T-helper 9 cell (primary cell): ENCODE results near the gene PLPP2.
"Not testable (repeated sequence)": the region's sequence is repeated elsewhere in the genome, so short reads cannot be mapped to it uniquely, and the experiment has no call there.

ENCODE experiments used
- DNase-seq: peaks from one replicate; pipeline ENCODE4 v3.0.0-alpha.2; 2020

PLPP2 gene

DNA sequence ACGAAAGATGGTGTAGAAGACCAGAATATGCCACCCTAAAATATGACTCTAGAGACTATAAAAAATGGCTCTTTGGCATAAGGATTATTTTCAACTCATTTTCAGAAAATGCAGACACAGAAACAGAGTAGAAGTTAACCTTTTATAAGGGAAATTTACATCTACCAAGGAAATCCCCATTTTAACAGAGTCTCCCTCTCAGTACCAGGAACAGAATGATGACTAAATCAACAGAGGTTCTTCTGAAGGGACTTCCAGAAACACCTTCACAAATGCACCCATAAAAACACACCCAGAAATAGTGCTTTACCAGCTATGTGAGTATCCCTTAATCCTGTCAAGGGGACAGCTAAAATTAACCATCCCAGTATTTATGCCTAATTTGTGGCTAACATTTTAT, 29.1 kb downstream of the PLPP2 start:
- DNase-seq, result no peak

DNA sequence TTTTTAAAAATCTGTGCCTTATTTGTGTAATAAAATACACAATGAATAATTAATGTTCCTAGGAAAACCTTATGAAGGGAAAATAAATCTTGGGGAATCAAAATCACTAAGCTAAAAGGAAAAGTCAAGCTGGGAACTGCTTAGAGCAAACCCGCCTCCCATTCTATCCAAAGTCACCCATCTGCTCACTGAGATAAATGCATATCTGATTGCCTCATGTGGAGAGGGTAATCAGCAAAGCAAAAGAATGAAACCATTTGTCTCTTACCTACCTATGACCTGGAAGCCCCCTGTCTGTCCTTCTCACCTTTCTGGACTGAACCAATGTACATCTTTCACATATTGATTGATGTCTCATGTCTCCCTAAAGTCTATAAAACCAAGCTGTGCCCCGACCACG, 34.4 kb downstream of the PLPP2 start:
- not testable (repeated sequence) for DNase-seq

DNA sequence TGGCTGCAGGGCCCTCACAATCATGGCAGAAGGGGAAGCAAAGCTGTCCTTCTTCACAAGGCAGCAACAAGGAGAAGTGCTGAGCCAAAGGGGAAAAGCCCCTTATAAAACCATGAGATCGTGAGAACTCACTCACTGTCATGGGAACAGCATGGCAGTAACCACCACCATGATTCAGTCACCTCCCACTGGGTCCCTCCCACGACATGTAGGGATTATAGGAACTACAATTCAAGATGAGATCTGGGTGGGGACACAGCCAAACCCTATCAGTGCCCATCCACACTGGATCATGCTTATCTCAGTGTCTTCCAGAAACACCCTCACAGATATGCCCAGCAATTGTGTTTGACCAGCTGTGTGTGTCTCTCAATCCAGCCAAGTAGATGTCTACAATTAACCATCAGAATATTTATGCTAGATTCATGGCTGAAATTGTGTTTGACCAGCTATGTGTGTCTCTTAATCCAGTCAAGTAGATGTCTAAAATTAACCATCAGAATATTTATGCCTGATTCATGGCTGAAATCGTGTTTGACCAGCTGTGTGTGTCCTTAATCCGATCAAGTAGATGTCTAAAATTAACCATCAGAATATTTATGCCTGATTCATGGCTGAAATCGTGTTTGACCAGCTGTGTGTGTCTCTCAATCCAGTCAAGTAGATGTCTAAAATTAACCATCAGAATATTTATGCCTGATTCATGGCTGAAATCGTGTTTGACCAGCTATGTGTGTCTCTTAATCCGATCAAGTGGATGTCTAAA, 38.6 kb downstream of the PLPP2 start:
- not testable (repeated sequence) for DNase-seq

GRCh38 chr19:246551-246950, 44.7 kb downstream of the PLPP2 start:
- DNase-seq, result no peak

GRCh38 chr19:245900-246299, 45.3 kb downstream of the PLPP2 start:
- not testable (repeated sequence) for DNase-seq

DNA sequence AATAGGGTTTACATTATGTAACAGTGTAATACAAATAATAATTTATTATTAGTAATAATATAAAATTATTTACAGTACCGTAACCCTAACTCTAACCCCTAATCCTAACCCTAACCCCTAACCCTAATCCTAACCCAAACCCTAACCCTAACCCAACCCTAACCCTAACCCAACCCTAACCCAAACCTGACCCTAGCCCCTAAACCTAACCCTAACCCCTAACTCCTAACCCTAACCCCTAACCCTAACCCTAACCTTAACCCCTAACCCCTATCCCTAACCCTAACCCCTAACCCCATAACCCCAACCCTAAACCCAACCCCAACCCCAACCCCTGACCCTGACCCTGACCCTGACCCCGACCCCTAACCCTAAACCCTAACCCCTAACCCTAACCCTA, 45.7 kb downstream of the PLPP2 start:
- no peak for DNase-seq
